Inflammatory macrophage treated with lipopolysaccharide for 1 hour (primary cell): ENCODE data around the gene FCHO2.

Source experiments
- DNase-seq, 2 donors: peaks; one replicate each; pipeline ENCODE4 v3.0.0-alpha.2; 2020 to 2022

The FCHO2 gene

GRCh38 chr5:73031839-73032238, 76.0 kb downstream of the FCHO2 start:
- no peak for DNase-seq

- no peak for DNase-seq
These were observed 76.8 kb downstream of the FCHO2 start for GRCh38 chr5:73032635-73033034.

GRCh38 chr5:73037545-73037944, 81.7 kb downstream of the FCHO2 start:
- no peak for DNase-seq

GRCh38 chr5:73039082-73039481, 83.2 kb downstream of the FCHO2 start:
- DNase-seq = no peak

GRCh38 chr5:73042993-73043392, 87.2 kb downstream of the FCHO2 start:
- no peak for DNase-seq

- no peak for DNase-seq
These were observed 88.7 kb downstream of the FCHO2 start for GRCh38 chr5:73044546-73044945.

- DNase-seq = no peak
These were observed 89.8 kb downstream of the FCHO2 start for GRCh38 chr5:73045623-73046022.

- DNase-seq = no peak
These were observed 105.8 kb downstream of the FCHO2 start for GRCh38 chr5:73061593-73061992.

GRCh38 chr5:73066466-73066865, 110.6 kb downstream of the FCHO2 start:
- DNase-seq = no peak

- no peak for DNase-seq
These were observed 111.4 kb downstream of the FCHO2 start for GRCh38 chr5:73067213-73067612.

GRCh38 chr5:73081093-73081492, 125.3 kb downstream of the FCHO2 start:
- no peak for DNase-seq

- DNase-seq = no peak
These were observed 132.2 kb downstream of the FCHO2 start for GRCh38 chr5:73088026-73088425.

- peak in 1 of 2 donors; percentile 56 for DNase-seq
These were observed 138.1 kb downstream of the FCHO2 start for GRCh38 chr5:73093943-73094342.

GRCh38 chr5:73094415-73094814, 138.6 kb downstream of the FCHO2 start:
- no peak for DNase-seq

GRCh38 chr5:73095564-73096238, 139.9 kb downstream of the FCHO2 start:
- DNase-seq = no peak

- DNase-seq = no peak
These were observed 140.4 kb downstream of the FCHO2 start for GRCh38 chr5:73096239-73096575.

GRCh38 chr5:73097740-73098139, 141.9 kb downstream of the FCHO2 start:
- DNase-seq = no peak

GRCh38 chr5:73100109-73100508, 144.3 kb downstream of the FCHO2 start:
- DNase-seq = no peak

GRCh38 chr5:73103870-73104299, 148.0 kb downstream of the FCHO2 start:
- DNase-seq = no peak

- DNase-seq = no peak
These were observed 148.5 kb downstream of the FCHO2 start for GRCh38 chr5:73104326-73104725.

GRCh38 chr5:73106335-73106734, 150.5 kb downstream of the FCHO2 start:
- DNase-seq = no peak

GRCh38 chr5:73110190-73110589, 154.3 kb downstream of the FCHO2 start:
- no peak for DNase-seq

GRCh38 chr5:73111536-73111935, 155.7 kb downstream of the FCHO2 start:
- no peak for DNase-seq

- no peak for DNase-seq
These were observed 156.5 kb downstream of the FCHO2 start for GRCh38 chr5:73112359-73112758.

- DNase-seq = no peak
These were observed 158.3 kb downstream of the FCHO2 start for GRCh38 chr5:73114044-73114688.
